Smooth muscle cell (in vitro differentiated cells): ENCODE data around the gene NAIP. TPM values are rescaled to one million over a fixed set of nuclear protein-coding genes. Genes with fewer than 3 reads are reported as not detected.
"Not testable (repeated sequence)": the region's sequence is repeated elsewhere in the genome, so short reads cannot be mapped to it uniquely, and the experiment has no call there.

Experiments used
- DNase-seq: peaks from one replicate; lab custom pipeline; 2025; ENCODE audit not compliant: unreplicated experiment; lab: John Stamatoyannopoulos, UW
- H2AFZ ChIP-seq: fragments of 200-600 bp; sonication (generic); 2 replicates; pipeline ENCODE4 v1.6.0; 2016; ENCODE audit warnings: antibody characterized with exemption, low read depth, mild to moderate bottlenecking
- H3F3A ChIP-seq: fragments of 200-600 bp; sonication (generic); 2 replicates; pipeline ENCODE4 v1.6.0; 2017; ENCODE audit warnings: antibody characterized with exemption, low read depth
- H3K27ac ChIP-seq: fragments of 200-600 bp; sonication (generic); 2 replicates; pipeline ENCODE4 v1.5.1; 2016; ENCODE audit warnings: low read depth, mild to moderate bottlenecking
- H3K27me3 ChIP-seq: fragments of 200-600 bp; sonication (generic); 2 replicates; pipeline ENCODE4 v1.6.1; 2016; ENCODE audit warnings: low read depth, mild to moderate bottlenecking
- H3K36me3 ChIP-seq: fragments of 200-600 bp; sonication (generic); 2 replicates; pipeline ENCODE4 v1.5.1; 2016; ENCODE audit warnings: low read depth
- H3K4me1 ChIP-seq: fragments of 200-600 bp; sonication (generic); 2 replicates; pipeline ENCODE4 v1.5.1; 2016; ENCODE audit warnings: low read depth
- H3K4me2 ChIP-seq: fragments of 200-600 bp; sonication (generic); 2 replicates; pipeline ENCODE4 v1.6.0; 2016; ENCODE audit warnings: mild to moderate bottlenecking
- H3K4me3 ChIP-seq: fragments of 200-600 bp; sonication (generic); 2 replicates; pipeline ENCODE4 v1.5.1; 2016; ENCODE audit warnings: mild to moderate bottlenecking
- H3K79me2 ChIP-seq: fragments of 200-600 bp; sonication (generic); 2 replicates; pipeline ENCODE4 v1.6.0; 2016; ENCODE audit warnings: low read depth, mild to moderate bottlenecking
- H3K9ac ChIP-seq: fragments of 200-600 bp; sonication (generic); 2 replicates; pipeline ENCODE4 v1.6.0; 2016; ENCODE audit warnings: low read depth
- H3K9me3 ChIP-seq: fragments of 200-600 bp; sonication (generic); replicated peaks from 2 replicates; pipeline ENCODE4 v1.5.1; 2016; ENCODE audit warnings: low read depth
- H4K20me1 ChIP-seq: fragments of 200-600 bp; sonication (generic); 2 replicates; pipeline ENCODE4 v1.6.0; 2016; ENCODE audit warnings: low read depth
- CTCF ChIP-seq: fragments of 200-600 bp; sonication (generic); IDR thresholded peaks from 2 replicates; pipeline ENCODE4 v1.5.1; 2017; ENCODE audit warnings: borderline replicate concordance, mild to moderate bottlenecking, antibody characterized with exemption; ENCODE audit not compliant: insufficient read depth, poor library complexity, severe bottlenecking
- WGBS: methylation state at CpG from one replicate; pipeline ENCODE4 v1.1.7; 2016; ENCODE audit warnings: low lambda C conversion rate; 5-methylcytosine and 5-hydroxymethylcytosine counted together
- polyA plus RNA-seq: library from polyadenylated mRNA; unstranded; fragments of >200 nt; fragmentation: Nextera tagmentation; extraction: Ambion mirVana; gene quantifications from 2 replicates; pipeline ENCODE4 v1.2.1, GENCODE V29; 2016
- total RNA-seq: library from RNA; depleted of rRNA; stranded (reverse); fragments of >200 nt; gene quantifications from 2 replicates; pipeline ENCODE4 v1.2.3, GENCODE V29; 2014

The NAIP gene
- total and polyA plus RNA-seq, 2 experiments from 2014 or later = 2.6 to 4.8 TPM

DNA sequence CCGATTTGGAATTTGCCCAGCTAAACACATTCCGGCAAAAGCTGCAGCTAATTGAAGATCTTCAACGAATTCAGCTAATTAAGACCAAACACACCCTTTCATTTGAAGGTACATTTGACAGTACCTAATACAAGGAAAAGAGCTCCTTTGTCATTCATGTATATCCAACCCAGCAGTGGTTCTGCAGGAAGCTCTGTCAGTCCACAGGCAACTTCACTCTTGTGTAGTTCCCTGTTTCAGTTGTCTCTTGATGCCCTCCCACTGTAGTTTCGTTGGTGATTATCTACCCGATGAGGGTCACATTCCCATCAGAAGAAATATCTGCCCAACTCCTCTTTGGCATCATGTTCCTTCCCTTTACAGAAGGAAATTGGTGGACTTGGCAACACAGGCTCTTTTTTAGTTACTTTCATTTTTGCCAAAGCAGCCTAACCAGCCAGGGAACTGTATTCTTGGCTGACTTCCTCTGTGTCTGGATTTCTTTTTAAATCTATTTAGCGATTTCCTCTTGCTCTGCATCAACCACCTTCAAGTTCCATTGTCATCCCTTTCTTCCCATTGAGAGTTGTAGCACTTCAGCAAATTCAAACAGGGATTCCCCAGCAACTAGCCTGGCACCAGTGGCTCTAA, 6.6 kb downstream of the NAIP start:
- H3K79me2 ChIP-seq, H3K27me3 ChIP-seq, H3K4me1 ChIP-seq, H3K9ac ChIP-seq, H3K36me3 ChIP-seq, H4K20me1 ChIP-seq, H3F3A ChIP-seq, H3K27ac ChIP-seq, H3K9me3 ChIP-seq, DNase-seq, H2AFZ ChIP-seq, H3K4me3 ChIP-seq, H3K4me2 ChIP-seq: not testable (repeated sequence)
- WGBS = no CpG with 5 or more reads among the region's 6 CpGs

DNA sequence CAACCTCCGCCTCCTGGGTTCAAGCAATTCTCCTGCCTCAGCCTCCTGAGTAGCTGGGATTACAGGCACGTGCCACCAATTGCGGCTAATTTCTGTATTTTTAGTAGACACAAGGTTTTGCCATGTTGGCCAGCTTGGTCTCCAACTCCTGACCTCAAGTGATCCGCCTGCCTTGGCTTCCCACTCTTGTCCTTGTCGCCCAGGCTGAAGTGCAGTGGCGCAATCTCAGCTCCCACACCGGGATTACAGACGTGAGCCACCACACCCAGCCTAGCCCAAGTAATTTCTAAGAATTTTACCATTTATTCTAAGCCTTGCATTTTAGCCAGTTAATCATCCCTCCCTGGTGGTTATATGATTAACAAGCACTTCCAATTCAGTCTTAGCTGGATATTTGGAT, 11.0 kb downstream of the NAIP start:
- H3K9ac ChIP-seq = no peak overlapping the region

DNA sequence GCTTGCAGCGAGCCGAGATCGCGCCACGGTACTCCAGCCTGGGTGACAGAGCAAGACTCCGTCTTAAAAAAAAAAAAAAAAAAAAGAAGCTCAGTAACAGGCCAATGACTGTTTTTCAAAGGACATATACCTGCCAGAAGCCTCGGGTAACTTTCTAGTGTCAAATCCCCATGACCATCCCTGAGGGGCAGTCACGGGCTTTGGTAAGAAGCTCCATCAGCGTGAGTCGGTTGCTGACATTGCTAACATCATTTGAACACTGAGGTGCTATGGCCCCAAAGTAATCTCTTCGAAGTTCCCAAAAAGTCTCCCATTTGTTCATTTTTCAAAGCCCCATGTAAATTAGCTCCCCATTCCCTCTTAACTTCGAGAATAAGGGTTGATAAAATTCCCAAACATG, 11.6 kb downstream of the NAIP start:
- Histone ChIP-seq H2AFZ (no peak overlapping the region), H3K79me2 (no peaks in the 10 kb centered on the region), H3K36me3 (no peaks in the 10 kb centered on the region), H3K9ac (no peak overlapping the region), H3K27me3 (no peaks in the 10 kb centered on the region), H3K27ac (no peak overlapping the region), H4K20me1 (no peaks in the 10 kb centered on the region), H3K9me3 (no peaks in the 10 kb centered on the region), H3K4me3 (no peak overlapping the region), H3F3A (no peaks in the 10 kb centered on the region), H3K4me2 (no peak overlapping the region), H3K4me1 (no peaks in the 10 kb centered on the region)
- TF ChIP-seq CTCF = no peak
- no peak for DNase-seq
- 87% methylated on average over 12 of the region's 12 CpGs for WGBS

More for the DNA sequence above, 11.0 kb downstream of the NAIP start:
- H3K4me3 ChIP-seq = no peak overlapping the region
- H3K79me2 ChIP-seq = no peaks in the 10 kb centered on the region
- H4K20me1 ChIP-seq = no peaks in the 10 kb centered on the region
- H3K9me3 ChIP-seq = no peaks in the 10 kb centered on the region
- H3K4me1 ChIP-seq = no peaks in the 10 kb centered on the region
- H3K36me3 ChIP-seq = no peaks in the 10 kb centered on the region
- no peak for DNase-seq
- H3K27ac ChIP-seq = no peak overlapping the region
- no peaks in the 10 kb centered on the region for H3K27me3 ChIP-seq
- H3K4me2 ChIP-seq = no peak overlapping the region
- H3F3A ChIP-seq = no peaks in the 10 kb centered on the region
- no peak overlapping the region for H2AFZ ChIP-seq
- TF ChIP-seq CTCF = no peak
- WGBS = 92% methylated on average over 8 of the region's 8 CpGs

DNA sequence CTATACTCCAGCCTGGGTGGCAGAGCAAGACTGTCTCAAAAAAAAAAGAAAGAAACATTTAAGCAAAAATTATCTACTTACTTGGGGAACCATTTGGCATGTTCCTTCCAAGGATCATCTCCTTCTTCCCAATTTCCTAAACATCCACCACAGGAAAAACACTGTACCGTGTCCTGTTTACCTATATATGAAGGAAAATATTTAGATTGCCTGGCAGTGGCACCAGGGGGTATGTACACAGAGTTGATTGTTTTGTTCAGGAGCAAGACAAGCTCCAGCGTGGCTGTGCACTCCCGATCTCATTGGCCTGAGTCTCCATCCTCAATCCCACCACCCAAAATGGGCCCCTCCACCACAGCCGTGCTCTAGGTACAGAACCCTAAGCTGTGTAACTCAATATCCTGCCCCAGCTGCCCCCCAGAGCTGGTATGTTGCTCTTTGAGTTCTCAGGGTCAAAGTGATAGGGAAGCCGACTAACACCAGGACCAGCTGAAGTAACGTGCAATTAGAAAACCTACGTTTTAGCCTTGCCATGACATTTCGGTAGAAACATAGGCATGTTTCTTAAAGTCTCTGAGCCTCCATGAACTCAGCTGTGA, 13.8 kb downstream of the NAIP start:
- Histone ChIP-seq H3K4me1 (no peaks in the 10 kb centered on the region), H2AFZ (no peak overlapping the region), H3K4me3 (no peak overlapping the region), H3K9me3 (no peaks in the 10 kb centered on the region), H3K4me2 (no peak overlapping the region), H3K27ac (no peak overlapping the region), H3F3A (no peaks in the 10 kb centered on the region), H3K36me3 (no peaks in the 10 kb centered on the region), H4K20me1 (no peaks in the 10 kb centered on the region), H3K79me2 (no peaks in the 10 kb centered on the region), H3K27me3 (no peaks in the 10 kb centered on the region), H3K9ac (no peak overlapping the region)
- TF ChIP-seq CTCF = no peak
- no peak for DNase-seq
- WGBS = 94% methylated on average over 8 of the region's 8 CpGs

- 79% methylated on average over 4 of the region's 7 CpGs for WGBS
- H3K79me2 ChIP-seq = not testable (repeated sequence)
These were observed 18.2 kb downstream of the NAIP start for GRCh38 chr5:71006983-71007382.

DNA sequence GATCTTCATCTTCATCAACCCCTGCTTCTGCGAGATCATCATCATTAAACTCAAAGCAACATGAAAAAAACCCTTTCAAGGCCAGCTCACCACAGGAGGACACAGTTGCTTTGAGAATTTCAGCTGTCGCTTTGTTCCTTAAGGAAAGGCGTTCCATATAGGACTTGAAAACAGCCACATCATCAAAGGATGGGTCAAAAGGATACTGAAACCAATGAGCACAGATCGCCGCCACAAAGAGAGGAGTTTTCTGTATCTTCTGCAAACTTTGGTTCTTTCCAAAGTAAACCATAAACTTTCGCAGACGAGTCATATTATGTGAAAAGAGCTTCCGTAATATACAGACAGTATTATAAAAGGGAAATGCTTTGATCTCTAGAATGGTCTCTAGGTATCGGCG, 40.3 kb downstream of the NAIP start:
- H3K4me2 ChIP-seq, H3K4me3 ChIP-seq, H3F3A ChIP-seq, H2AFZ ChIP-seq, DNase-seq, H3K9me3 ChIP-seq, H3K4me1 ChIP-seq, H3K27ac ChIP-seq, H3K36me3 ChIP-seq, H3K79me2 ChIP-seq, H4K20me1 ChIP-seq, H3K9ac ChIP-seq, H3K27me3 ChIP-seq: not testable (repeated sequence)
- WGBS = no CpG with 5 or more reads among the region's 10 CpGs

More at GRCh38 chr5:71006983-71007382, 18.2 kb downstream of the NAIP start:
- H3F3A ChIP-seq, H3K27me3 ChIP-seq, DNase-seq, H3K9ac ChIP-seq, H3K9me3 ChIP-seq, H3K27ac ChIP-seq, H3K4me2 ChIP-seq, H3K4me3 ChIP-seq, H2AFZ ChIP-seq, H3K36me3 ChIP-seq, H4K20me1 ChIP-seq, H3K4me1 ChIP-seq: not testable (repeated sequence)
